GM20000 (cell line): ENCODE data around the gene ADGRG1.

Source experiments
- DNase-seq: peaks from one replicate; pipeline ENCODE4 v3.0.0; 2012; ENCODE audit warnings: low spot score
- TF ChIP-seq, protein P1 (sequence below): IDR thresholded peaks from 2 replicates; pipeline ENCODE4 v1.5.1; 2012; ENCODE audit warnings: mild to moderate bottlenecking, control low read depth; ENCODE audit errors: extremely low read depth, missing control alignments

Gene ADGRG1

DNA sequence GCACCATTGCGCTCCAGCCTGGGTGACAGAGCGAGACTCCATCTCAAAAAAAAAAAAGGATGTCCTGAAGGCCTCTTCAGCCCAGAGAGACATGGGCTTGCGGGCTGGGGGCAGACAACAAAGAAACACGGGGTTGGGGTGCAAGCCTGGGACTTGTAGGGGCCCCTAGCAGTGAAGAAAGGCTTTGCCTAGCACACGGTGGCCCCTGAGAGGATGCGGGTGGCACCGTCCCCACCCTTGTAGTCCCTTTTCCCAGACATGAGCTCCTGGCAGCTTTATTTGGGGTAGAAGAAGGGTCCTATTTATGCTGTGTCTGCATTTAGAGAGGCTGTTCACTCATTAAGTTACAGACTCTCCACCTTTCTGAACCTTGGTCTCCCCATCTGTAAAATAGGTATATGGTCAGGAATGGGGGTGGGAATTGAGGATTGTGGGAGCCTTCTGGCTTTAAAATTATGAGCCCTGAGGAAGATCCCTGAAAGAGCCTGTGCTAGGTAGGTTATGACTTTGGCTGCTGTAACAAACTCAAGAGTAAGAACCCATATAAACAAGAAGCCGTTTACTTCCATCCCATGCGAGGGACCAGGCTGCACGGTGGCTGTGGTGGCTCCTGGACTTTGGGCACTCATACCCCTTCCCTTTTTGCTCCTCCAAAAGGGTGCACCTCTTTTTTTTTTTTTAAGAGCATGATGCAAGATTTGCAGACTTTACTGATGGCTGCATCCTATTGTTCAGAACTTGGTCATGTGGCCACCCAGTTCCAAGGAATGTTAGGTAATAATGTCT lies 20.6 kb upstream of the ADGRG1 start:
- TF ChIP-seq, protein P1, sequence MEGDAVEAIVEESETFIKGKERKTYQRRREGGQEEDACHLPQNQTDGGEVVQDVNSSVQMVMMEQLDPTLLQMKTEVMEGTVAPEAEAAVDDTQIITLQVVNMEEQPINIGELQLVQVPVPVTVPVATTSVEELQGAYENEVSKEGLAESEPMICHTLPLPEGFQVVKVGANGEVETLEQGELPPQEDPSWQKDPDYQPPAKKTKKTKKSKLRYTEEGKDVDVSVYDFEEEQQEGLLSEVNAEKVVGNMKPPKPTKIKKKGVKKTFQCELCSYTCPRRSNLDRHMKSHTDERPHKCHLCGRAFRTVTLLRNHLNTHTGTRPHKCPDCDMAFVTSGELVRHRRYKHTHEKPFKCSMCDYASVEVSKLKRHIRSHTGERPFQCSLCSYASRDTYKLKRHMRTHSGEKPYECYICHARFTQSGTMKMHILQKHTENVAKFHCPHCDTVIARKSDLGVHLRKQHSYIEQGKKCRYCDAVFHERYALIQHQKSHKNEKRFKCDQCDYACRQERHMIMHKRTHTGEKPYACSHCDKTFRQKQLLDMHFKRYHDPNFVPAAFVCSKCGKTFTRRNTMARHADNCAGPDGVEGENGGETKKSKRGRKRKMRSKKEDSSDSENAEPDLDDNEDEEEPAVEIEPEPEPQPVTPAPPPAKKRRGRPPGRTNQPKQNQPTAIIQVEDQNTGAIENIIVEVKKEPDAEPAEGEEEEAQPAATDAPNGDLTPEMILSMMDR, result no peak
- no peak for DNase-seq

DNA sequence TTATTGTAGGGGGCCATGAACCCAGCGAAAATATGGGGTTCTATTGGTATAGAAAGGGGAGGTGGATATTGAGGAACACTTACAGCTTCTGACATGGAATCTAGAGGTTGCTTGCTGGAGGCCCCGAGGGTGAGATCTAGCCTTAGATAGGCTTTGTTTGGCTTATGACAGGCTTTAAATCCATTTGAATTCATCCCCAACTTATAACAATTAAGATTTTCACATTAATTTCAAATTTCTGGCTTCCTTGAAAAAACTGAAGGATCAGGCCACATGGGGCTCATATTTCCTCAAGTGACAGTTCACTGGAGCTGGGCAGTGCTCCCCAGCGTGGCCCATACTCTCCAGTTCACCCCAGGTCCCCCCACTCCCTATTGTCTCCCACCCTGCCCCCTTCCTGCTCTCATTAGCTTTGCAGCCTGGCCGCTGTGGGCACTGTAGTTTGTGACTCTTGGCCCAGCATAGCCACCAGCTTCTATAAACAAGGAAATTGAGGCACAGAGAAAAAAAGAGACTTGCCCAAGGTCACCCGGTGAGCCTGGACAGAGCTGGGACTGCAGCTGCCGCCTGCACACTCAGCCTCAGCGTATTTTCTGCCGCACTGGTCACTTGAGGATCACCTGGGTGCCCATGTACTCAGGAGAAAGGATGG lies 19.8 kb upstream of the ADGRG1 start:
- peak; percentile 5 for DNase-seq
- TF ChIP-seq, protein P1, result no peak

DNA sequence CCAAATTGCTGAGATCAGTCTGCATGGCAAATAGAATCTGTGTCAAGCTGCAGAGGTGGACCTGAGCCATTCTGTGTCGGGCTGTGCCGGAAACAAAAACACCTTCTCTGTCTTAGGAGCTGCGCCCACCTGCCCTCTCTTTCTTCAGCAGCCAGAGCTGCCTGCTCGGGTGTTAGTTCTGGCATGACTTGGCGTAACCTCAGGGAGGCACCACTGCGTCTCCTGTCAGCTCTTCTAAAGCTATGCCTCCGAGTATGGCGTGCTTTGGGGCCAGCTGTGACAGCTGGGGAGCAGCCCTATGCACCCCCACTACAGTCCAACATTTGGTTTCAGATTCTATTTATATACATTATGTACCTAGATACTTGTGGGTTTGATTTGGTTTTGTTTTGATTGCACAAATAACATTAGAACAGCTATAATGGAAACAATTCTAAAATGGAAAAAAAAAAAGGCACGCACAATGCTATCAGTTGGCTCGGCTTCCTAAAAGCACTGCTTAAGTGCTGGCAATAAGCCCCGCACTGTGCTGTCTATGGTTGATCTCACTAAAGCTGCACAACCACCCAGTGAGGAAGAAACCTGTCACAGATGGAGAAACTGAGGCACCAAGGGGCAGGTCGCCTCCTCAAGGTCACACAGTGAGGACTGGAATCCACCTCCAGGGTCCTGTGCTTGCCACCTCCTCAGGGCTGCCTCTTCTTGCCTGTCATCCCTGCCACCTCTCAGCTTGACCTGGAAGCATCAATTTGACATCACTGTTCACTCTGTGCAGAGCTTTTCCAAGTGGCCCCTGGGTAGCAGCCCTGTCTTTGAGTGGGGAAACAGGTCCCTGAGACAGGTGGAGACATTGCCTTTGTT lies 18.7 kb upstream of the ADGRG1 start:
- TF ChIP-seq, protein P1, result peak; percentile 52
- peak; percentile 82 for DNase-seq

DNA sequence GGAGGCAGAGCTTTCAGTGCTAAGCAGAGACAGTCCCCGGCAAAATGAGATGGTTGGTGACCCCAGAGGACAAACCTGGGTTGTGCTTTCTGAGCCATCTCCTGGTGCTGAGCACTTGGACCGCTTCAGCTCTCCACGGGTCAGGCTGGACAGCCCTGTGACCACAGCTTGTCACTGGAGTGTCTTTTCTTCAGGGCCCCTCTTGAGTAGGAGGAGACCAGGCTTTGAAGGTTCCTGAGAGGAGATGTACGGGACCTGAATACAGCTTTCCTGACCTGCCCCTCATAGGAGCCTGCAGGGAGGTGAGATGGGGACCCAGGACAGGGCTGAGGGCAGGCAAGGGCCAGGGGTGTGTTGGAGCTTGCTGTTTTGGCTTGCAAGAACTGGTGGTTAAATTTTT lies 17.8 kb upstream of the ADGRG1 start:
- DNase-seq, result peak; percentile 20
- TF ChIP-seq, protein P1, result no peak

DNA sequence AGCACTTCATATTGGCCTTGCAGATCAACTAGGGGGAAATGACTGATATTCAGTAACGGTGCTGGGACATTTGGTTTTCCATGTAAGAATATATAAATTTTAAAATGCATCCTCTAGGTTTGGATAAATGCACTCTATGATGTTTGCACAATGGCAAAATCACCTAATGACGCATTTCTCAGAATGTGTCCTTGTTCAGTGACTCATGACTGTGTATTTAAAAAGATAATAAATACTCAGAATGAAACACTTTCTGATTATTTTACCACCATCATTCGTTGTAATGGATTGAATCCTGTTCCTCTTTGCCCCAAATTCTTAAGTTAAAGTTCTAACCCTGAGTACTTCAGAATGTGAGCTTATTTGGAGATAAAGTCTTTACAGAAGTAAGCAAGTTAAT lies 17.2 kb upstream of the ADGRG1 start:
- TF ChIP-seq, protein P1, result no peak

DNA sequence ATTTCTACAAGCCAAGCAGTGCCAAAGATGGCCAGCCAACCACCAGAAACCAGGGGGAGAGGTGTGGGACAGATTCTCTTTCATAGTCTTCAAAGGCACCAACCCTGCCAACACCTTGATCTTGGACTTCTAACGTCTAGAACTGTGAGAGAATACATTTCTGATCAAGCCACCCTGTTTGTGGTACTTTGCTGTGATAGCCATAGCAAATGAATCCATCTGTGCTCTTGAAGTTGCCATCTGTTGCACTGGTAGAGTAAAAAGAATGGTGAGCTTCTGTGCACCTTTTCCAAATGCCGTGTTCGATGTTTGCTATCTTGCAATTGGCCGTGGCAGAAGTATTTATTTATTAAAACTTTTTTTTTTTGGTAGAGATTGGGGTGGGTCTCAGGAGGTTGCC lies 16.7 kb upstream of the ADGRG1 start:
- DNase-seq, result no peak
- TF ChIP-seq, protein P1, result no peak

More for the DNA sequence above, 17.2 kb upstream of the ADGRG1 start:
- DNase-seq, result no peak
